ENCODE results near the gene AMN.
"Not testable (repeated sequence)": the region's sequence is repeated elsewhere in the genome, so short reads cannot be mapped to it uniquely, and the experiment has no call there.

Gene AMN

DNA sequence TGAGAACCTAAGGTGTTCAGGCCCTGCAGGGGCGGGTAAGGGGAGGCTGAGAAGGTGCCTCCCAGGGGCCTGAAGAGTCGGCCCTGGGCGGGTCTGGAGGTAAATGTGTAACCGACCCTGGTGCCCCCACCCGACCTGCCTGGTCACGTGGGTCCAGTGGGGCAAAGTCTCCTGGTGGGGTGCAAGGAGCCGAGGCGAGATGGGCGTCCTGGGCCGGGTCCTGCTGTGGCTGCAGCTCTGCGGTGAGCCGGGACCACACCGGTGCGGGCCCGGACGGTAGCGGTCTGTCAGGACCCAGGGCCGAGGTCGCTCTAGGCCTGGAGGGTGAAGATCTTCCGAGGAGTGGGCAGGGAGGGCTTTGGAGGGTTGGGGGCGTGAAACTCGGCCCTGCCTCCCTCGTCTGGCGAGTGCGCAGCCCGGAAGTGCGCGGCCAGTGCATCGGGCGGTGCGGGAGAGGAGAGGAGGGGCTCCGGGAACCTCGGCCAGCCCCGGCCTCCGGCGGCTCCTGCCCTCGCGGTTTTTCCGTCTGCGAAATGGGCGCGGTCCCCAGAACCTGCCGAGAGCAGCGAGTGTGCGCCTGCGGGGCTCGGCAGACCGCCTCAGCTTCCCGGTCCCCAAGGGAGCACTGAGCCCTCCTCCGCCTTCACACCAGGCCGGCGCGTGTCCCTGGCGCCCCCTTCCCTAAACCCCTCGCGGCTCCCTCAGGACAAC, at the start of gene AMN:
AMN (plus strand) TSS at position 174 of the 711 bp plus-strand sequence; CDS start at position 200, 26 bp downstream.
- no peak for DNase-seq

DNA sequence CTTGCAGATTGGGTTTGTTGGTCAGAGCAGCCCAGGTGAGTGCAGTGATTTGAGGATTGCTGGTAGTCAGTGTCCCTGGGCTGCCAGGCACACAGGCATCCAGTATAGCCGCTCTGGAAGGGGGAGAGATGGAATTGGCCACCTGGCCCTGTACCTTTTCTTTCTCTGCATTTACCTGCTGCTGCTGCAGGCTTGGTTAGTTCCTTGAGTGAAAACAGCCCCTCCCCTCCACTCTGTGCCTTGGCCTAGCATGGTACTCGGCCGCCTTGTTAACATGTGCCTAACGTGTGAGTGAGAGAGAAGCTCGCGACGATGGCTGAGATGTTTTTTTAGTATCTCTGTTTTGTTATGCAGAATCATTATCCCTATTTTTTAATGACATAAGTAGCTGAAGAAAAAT, 49.3 kb upstream of the AMN start:
- DNase-seq: no peak

GRCh38 chr14:102873546-102874061, 48.9 kb upstream of the AMN start:
- no peak for DNase-seq

DNA sequence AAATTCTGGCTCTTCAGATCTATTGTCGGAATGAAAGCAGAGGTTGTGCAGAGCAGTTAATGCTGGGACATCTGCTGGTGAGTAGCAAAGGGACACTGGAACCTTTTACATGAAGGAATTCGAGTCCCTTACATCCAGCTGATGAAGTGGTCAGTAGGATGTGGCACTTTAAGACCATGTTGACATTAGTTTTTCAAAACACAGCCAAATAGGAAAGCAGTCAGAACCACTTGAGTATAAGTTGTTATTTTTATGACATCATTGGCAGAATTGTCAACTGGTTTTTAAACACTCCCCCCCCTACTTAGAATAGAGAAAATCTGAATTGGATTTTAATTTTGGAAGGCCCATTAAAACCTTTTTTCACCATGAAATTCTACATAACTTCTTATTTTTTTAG, 46.8 kb upstream of the AMN start:
- no peak for DNase-seq

GRCh38 chr14:102877511-102877910, 45.0 kb upstream of the AMN start:
- DNase-seq: not testable (repeated sequence)

GRCh38 chr14:102878174-102878969, 44.1 kb upstream of the AMN start:
- no peak for DNase-seq

- DNase-seq: no peak
Measured at GRCh38 chr14:102878970-102879460, 43.4 kb upstream of the AMN start.

GRCh38 chr14:102882226-102882906, 40.1 kb upstream of the AMN start:
- DNase-seq: no peak

- DNase-seq: no peak
Measured at GRCh38 chr14:102883089-102883541, 39.3 kb upstream of the AMN start.

GRCh38 chr14:102883554-102883953, 38.9 kb upstream of the AMN start:
- no peak for DNase-seq

DNA sequence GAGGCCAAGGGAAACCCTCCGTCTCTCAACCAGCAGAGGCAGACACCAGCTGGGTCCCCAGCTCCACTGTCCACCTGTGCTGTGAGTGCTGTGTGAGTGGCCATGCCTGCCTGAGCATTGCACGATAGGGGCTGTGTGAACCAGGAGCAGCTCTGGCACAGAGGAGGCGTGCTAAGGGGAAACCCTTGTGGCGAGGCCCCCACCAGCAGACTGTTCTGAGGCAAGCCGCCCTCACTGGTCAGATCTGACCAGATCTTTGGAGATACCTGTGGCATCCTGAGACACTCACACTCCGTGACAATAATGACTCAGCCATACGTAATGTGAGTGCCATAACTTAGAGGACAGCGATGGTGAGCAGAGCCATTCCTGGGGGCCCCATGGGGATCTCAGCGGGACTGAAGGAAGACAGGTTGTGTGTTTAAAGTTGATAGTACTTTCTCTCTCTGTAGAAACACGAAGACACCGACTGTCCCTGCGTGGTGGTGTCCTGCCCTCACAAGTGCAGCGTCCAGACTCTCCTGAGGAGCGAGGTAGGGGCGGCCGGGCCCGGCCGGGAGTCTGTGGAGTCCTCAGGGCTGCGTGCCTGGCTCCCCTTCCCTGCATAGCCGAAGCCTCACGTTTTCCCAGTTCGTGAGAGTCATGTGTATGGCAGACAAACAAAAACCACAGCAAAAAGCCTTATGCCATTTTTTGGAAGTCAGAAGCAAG, 36.6 kb upstream of the AMN start:
- no peak for DNase-seq

DNA sequence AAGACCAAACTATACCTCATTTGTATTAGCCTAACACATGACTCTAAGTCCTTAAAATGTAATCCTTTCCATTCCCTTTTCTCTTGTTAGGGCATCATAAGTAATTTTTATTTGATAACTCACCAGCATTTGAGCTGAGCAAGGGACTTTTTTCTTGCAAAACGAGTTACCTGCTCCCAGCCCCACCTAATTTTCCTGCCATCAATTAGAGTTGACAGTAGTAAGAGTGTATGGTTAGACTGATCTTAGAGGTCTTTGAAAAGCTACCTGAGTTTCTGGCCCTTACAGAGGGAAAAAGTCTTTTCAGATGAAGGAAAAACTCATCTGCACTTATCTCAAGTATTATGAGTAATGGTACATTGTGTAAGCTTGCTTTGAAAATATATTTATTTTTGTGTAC, 33.7 kb upstream of the AMN start:
- no peak for DNase-seq

DNA sequence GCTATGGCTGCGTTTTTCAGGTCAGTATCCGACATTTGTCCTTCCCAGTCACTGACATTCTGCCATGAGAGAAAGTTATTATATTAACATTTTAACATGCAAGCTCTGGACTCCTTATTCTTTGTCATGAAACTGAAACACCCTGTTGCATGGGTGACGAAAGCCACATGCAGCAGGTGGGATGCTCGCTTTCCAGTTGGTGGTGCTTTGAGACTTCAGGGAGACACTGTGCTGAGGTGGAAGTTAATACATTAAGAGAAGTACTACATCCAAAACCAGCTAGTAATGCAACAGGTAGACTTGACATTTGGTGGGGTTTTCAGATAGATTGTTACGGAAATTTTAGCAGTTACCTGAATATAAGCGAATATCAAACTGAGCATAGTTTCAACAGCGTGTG, 32.8 kb upstream of the AMN start:
- DNase-seq: no peak

DNA sequence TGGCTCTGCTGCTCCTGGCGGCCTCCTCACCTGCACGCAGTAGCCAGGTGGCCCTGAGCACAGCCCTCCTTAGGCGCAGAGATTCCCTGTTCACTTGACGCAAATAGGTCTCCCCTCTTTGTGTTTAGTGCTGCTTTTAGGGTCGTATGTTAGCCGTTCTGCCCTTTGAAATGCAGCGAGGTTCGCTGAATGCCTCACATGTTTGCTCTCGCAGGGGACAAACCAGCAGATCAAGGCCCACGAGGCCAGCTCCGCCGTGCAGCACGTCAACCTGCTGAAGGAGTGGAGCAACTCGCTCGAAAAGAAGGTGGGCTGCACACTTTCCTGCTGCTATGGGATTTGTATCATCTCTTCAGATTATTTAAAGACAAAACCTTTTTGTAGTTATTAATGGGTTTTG, 31.4 kb upstream of the AMN start:
- DNase-seq: no peak

DNA sequence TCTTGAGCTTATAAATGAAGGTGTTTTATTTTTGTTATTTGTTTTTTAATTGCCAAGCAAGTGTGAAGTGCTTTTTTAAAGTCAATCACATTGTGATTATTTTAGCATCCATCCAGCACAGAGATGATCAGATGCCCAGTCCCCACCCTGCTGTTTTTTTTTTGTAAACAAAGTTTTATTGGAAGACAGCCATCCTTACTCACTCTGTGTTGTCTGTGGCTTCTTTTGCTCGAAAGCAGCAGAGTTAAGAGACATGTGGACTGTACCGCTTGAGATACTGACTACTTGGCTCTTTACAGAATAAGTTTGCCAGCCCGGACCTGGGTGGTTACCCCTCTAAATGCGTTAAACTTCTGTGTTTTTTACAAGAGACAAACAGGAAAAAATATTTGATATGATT, 30.9 kb upstream of the AMN start:
- no peak for DNase-seq

DNA sequence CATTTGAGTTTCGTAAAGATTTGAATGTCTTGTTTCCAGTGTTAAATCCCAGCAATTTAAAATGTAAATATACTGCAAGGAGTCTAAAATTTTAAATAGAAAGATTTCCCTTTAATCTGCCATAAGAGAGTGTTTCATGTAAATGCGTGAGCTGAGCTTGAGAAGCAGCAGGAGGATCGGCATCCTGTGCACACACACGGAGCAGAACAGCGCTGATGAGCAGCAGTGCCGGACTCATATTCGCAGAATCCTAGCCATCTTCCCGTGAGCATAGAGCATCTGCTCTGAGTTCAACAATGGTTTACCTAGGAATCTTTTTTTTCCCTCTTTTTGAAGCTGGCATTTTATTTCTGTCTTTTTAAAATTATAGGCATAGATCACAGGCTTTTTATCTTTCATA, 29.8 kb upstream of the AMN start:
- no peak for DNase-seq

GRCh38 chr14:102893452-102893851, 29.0 kb upstream of the AMN start:
- no peak for DNase-seq

DNA sequence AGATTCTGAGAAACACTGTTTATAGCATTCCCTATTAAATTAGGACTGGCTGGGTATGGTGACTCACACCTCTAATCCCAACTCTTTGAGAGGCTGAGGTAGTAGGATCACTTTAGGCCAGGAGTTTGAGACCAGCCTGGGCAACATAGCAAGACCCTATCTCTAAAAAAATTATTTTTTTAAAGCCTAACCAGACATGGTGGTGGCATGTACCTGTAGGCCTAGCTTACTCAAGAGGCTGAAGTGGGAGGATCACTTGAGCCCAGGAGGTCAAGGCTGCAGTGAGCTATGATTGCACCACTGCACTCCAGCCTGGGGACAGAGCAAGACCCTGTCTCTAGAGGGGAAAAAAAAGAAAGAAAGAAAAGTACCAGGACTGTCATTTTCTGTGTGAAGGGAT, 25.7 kb upstream of the AMN start:
- DNase-seq: not testable (repeated sequence)

DNA sequence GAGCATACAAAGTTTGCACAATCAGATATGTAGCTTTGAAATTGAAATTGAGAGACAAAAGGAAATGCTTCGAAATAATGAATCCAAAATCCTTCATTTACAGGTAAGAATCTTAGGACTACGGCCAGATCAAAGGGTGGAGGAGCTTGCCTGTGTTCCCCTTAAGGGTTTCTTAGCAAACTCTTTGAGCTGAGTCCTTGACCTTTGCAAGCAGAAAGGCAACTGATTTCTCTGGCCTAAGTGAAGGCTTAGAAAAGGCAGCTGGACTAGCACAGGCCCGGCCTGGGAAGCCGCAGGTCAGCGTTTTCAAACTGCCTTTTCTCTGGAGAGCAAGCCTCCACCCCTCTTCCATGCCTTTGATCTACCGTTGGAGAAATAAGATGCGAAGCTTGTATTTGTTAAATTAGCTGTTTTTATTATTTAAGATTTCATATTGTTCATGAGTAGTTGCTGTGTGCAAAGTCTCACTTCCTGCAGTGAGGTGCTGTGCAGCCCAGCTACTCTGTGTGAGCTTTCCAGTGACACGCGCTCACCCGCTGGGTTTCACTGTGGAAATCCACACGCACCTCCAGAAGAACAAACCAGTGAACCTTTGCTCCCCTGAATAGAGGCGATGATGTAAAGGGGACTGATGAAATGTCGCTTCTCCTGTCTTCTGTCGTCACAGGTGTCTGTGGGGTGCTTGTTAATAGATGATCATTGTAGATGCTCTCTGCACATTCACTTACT, 25.0 kb upstream of the AMN start:
- DNase-seq: no peak

- DNase-seq: no peak
Measured at GRCh38 chr14:102898298-102898697, 24.2 kb upstream of the AMN start.

GRCh38 chr14:102898776-102899515, 23.5 kb upstream of the AMN start:
- no peak for DNase-seq
